ENCODE measurements around the gene GTSE1. TPM values are rescaled to one million over a fixed set of nuclear protein-coding genes. Genes with fewer than 3 reads are reported as not detected.

GTSE1 gene
- total and polyA plus RNA-seq, 2 donors (not counting 1 experiment from before 2014, with no cell fraction given) = 2.0 to 3.6 TPM

DNA sequence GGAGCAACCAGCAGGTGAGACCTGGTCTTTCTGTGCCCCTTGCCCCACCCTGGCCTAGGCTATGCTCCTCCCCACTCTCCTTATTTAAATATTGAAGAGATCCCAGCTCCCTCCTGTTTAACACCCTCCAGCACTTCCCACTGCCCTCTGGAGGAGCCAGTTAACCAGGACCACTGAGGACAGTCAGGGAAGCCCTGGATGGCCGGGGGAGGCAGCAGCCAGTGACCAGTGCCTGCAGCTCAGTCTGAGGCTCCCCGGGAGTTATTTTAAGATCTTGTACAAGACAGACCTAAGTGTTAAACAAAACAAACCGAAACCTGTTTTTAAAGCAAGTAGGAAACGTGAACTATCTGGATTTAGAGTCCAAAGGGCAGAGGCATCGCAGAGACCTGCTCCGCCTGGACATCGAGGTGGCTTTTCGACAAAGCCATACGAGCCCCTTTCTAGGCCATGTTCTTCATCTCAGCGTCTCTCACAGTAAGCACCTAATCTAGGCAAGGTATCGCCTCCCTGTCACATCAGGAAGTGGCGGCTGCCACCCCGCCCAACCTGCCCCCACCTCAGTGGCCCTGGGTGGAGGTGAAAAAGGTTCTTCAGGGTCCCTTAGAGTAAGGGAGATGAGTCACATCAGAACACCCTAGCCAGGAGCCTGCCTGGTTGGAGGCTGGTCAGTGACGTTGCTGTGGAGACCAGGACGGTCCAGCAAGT, 74.1 kb downstream of the GTSE1 start:
- Histone ChIP-seq H3K27ac (ENCODE audit: insufficient read depth, low read length) (no peak overlapping the region), H3K27me3 (ENCODE audit: control insufficient read depth, insufficient read depth, low read length) (no peaks in the 10 kb centered on the region), H3K9ac (ENCODE audit: insufficient read depth, low read length) (no peak overlapping the region), H3K9me3 (ENCODE audit: control insufficient read depth, insufficient read depth, low read depth, low read length) (no peaks in the 10 kb centered on the region), H4K20me1 (ENCODE audit: control insufficient read depth, extremely low read depth, insufficient read depth, low read length) (no peaks in the 10 kb centered on the region), H2AFZ (ENCODE audit: low read length) (no peak overlapping the region), H3K4me2 (ENCODE audit: extremely low read depth, insufficient read depth, low read length) (no peak overlapping the region), H3K79me2 (ENCODE audit: control insufficient read depth, insufficient read depth, low read length) (no peaks in the 10 kb centered on the region), H3K36me3 (ENCODE audit: control insufficient read depth, insufficient read depth, low read length) (no peaks in the 10 kb centered on the region), H3K4me1 (ENCODE audit: control insufficient read depth, extremely low read depth, insufficient read depth, low read length) (no peaks in the 10 kb centered on the region), H3K4me3 (replicated peaks in 1 of 4; ENCODE audit: control extremely low read depth in 1 of 4, insufficient read depth in 1 of 4, low read depth in 3 of 4, low read length in 4 of 4) (no peak overlapping the region)
- DNase-seq (ENCODE audit: low read depth in 2 of 2) = no peak
- TF ChIP-seq EZH2 (IDR thresholded peaks at IDR 0.05; ENCODE audit: low read length, missing control alignments) = no peak
- TF ChIP-seq, protein P1, sequence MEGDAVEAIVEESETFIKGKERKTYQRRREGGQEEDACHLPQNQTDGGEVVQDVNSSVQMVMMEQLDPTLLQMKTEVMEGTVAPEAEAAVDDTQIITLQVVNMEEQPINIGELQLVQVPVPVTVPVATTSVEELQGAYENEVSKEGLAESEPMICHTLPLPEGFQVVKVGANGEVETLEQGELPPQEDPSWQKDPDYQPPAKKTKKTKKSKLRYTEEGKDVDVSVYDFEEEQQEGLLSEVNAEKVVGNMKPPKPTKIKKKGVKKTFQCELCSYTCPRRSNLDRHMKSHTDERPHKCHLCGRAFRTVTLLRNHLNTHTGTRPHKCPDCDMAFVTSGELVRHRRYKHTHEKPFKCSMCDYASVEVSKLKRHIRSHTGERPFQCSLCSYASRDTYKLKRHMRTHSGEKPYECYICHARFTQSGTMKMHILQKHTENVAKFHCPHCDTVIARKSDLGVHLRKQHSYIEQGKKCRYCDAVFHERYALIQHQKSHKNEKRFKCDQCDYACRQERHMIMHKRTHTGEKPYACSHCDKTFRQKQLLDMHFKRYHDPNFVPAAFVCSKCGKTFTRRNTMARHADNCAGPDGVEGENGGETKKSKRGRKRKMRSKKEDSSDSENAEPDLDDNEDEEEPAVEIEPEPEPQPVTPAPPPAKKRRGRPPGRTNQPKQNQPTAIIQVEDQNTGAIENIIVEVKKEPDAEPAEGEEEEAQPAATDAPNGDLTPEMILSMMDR (conservative IDR thresholded peaks at IDR 0.05 in 1 of 2, IDR thresholded peaks at IDR 0.05 in 1 of 2; ENCODE audit: low read depth in 1 of 2, low read length in 2 of 2) = no peak

DNA sequence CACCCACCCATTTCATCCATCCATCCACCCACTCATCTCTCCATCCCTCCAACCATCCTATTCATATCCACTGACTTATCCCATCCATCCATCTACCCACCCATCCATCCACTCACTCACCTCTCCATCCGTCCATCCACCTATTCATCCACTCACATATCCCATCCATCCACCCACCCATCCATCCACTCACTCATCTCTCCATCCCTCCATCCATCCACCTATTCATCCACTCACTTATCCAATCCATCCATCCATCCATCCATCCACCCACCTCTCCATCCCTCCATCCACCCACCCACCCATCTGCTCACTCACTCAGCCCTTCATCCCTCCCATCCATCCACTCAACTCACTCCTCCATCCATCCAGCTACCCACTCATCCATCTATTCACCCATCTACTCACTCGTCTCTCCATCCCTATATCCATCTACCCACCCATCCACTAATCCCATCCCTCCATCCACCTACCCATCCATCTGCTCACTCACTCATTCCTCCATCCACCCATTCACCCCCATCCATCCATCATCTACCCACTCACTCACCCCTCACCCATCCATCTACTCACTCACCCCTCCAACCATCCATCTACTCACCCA, 75.1 kb downstream of the GTSE1 start:
- H3K27me3 ChIP-seq (ENCODE audit: control insufficient read depth, insufficient read depth, low read length) = no peaks in the 10 kb centered on the region
- TF ChIP-seq EZH2 (IDR thresholded peaks at IDR 0.05; ENCODE audit: low read length, missing control alignments) = no peak
- TF ChIP-seq, protein P1 (conservative IDR thresholded peaks at IDR 0.05 in 1 of 2, IDR thresholded peaks at IDR 0.05 in 1 of 2; ENCODE audit: low read depth in 1 of 2, low read length in 2 of 2) = no peak
- DNase-seq (ENCODE audit: low read depth in 2 of 2) = no peak
- no peaks in the 10 kb centered on the region for H3K36me3 ChIP-seq (ENCODE audit: control insufficient read depth, insufficient read depth, low read length)
- no peaks in the 10 kb centered on the region for H3K4me1 ChIP-seq (ENCODE audit: control insufficient read depth, extremely low read depth, insufficient read depth, low read length)
- H2AFZ ChIP-seq (ENCODE audit: low read length) = no peak overlapping the region
- no peak overlapping the region for H3K27ac ChIP-seq (ENCODE audit: insufficient read depth, low read length)
- no peak overlapping the region for H3K9ac ChIP-seq (ENCODE audit: insufficient read depth, low read length)
- H3K79me2 ChIP-seq (ENCODE audit: control insufficient read depth, insufficient read depth, low read length) = no peaks in the 10 kb centered on the region
- H3K9me3 ChIP-seq (ENCODE audit: control insufficient read depth, insufficient read depth, low read depth, low read length) = no peaks in the 10 kb centered on the region
- H4K20me1 ChIP-seq (ENCODE audit: control insufficient read depth, extremely low read depth, insufficient read depth, low read length) = no peaks in the 10 kb centered on the region
- no peak overlapping the region for H3K4me3 ChIP-seq (replicated peaks in 1 of 4; ENCODE audit: control extremely low read depth in 1 of 4, insufficient read depth in 1 of 4, low read depth in 3 of 4, low read length in 4 of 4)
- H3K4me2 ChIP-seq (ENCODE audit: extremely low read depth, insufficient read depth, low read length) = no peak overlapping the region

DNA sequence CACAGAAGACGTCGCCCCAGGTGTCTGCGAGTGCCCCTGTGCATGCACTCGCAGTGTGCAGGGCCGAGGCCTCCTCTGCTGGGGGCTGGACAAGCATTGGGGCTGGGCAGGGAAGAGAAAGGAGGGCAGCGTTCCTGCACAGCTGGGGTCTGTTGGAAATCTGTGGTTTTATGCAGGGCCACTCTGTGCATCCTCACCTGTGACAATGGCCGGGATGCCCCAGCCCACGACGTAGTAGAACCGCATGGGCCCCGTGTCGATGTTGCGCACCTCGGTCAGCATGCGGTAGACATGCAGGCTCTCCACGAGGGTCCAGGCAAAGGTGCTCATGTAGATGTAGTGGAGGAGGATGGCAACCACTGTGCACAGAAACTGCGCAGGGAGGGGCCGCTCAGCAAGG, 76.0 kb downstream of the GTSE1 start:
- no peak overlapping the region for H3K4me3 ChIP-seq (replicated peaks in 1 of 4; ENCODE audit: control extremely low read depth in 1 of 4, insufficient read depth in 1 of 4, low read depth in 3 of 4, low read length in 4 of 4)
- no peak for DNase-seq (ENCODE audit: low read depth in 2 of 2)
- H3K36me3 ChIP-seq (ENCODE audit: control insufficient read depth, insufficient read depth, low read length) = no peaks in the 10 kb centered on the region
- no peak overlapping the region for H2AFZ ChIP-seq (ENCODE audit: low read length)
- no peak overlapping the region for H3K9ac ChIP-seq (ENCODE audit: insufficient read depth, low read length)
- no peaks in the 10 kb centered on the region for H3K27me3 ChIP-seq (ENCODE audit: control insufficient read depth, insufficient read depth, low read length)
- H4K20me1 ChIP-seq (ENCODE audit: control insufficient read depth, extremely low read depth, insufficient read depth, low read length) = no peaks in the 10 kb centered on the region
- no peaks in the 10 kb centered on the region for H3K79me2 ChIP-seq (ENCODE audit: control insufficient read depth, insufficient read depth, low read length)
- no peak overlapping the region for H3K27ac ChIP-seq (ENCODE audit: insufficient read depth, low read length)
- no peak overlapping the region for H3K4me2 ChIP-seq (ENCODE audit: extremely low read depth, insufficient read depth, low read length)
- H3K9me3 ChIP-seq (ENCODE audit: control insufficient read depth, insufficient read depth, low read depth, low read length) = no peaks in the 10 kb centered on the region
- no peaks in the 10 kb centered on the region for H3K4me1 ChIP-seq (ENCODE audit: control insufficient read depth, extremely low read depth, insufficient read depth, low read length)
- no peak for TF ChIP-seq EZH2 (IDR thresholded peaks at IDR 0.05; ENCODE audit: low read length, missing control alignments)

All from fibroblast of lung (primary cell).